HG03066 (cell line): Measurements from ENCODE around the gene FAM20C.

ENCODE experiments used
- ATAC-seq: cut with Tn5 transposase; IDR thresholded peaks from one replicate; pipeline ENCODE4 v1.9.1; 2021; ENCODE audit warnings: low read depth; ENCODE audit not compliant: unreplicated experiment

The FAM20C gene

GRCh38 chr7:207418-208129, 15.2 kb downstream of the FAM20C start:
- no peak for ATAC-seq

- ATAC-seq = no peak
Observed at GRCh38 chr7:208130-208673, 15.8 kb downstream of the FAM20C start.

GRCh38 chr7:208816-209215, 16.4 kb downstream of the FAM20C start:
- no peak for ATAC-seq

GRCh38 chr7:209416-209815, 17.0 kb downstream of the FAM20C start:
- ATAC-seq = no peak

- ATAC-seq = no peak
Observed at GRCh38 chr7:209906-210305, 17.5 kb downstream of the FAM20C start.

GRCh38 chr7:210401-210925, 18.1 kb downstream of the FAM20C start:
- ATAC-seq = no peak

- ATAC-seq = no peak
Observed at GRCh38 chr7:211033-211714, 18.8 kb downstream of the FAM20C start.

- no peak for ATAC-seq
Observed at GRCh38 chr7:211715-212058, 19.3 kb downstream of the FAM20C start.

GRCh38 chr7:212754-213153, 20.4 kb downstream of the FAM20C start:
- ATAC-seq = no peak

GRCh38 chr7:213324-213993, 21.1 kb downstream of the FAM20C start:
- no peak for ATAC-seq

- ATAC-seq = no peak
Observed at GRCh38 chr7:214410-215212, 22.2 kb downstream of the FAM20C start.

- no peak for ATAC-seq
Observed at GRCh38 chr7:216360-217300, 24.3 kb downstream of the FAM20C start.

GRCh38 chr7:217781-218180, 25.4 kb downstream of the FAM20C start:
- ATAC-seq = no peak

- no peak for ATAC-seq
Observed at GRCh38 chr7:218316-218715, 25.9 kb downstream of the FAM20C start.

- no peak for ATAC-seq
Observed at GRCh38 chr7:218896-219580, 26.7 kb downstream of the FAM20C start.

GRCh38 chr7:219581-220150, 27.3 kb downstream of the FAM20C start:
- ATAC-seq = no peak

- ATAC-seq = no peak
Observed at GRCh38 chr7:220151-220841, 27.9 kb downstream of the FAM20C start.
